OCI-LY1 (cell line): ENCODE measurements around the gene ANKRD55.

Experiments
- H2AFZ ChIP-seq: fragments of 200-600 bp; sonication (generic), shearing (Covaris generic); 2 replicates; pipeline ENCODE4 v1.6.0; 2014; ENCODE audit warnings: antibody characterized with exemption, mild to moderate bottlenecking, low read length
- H3F3A ChIP-seq: fragments of 200-600 bp; sonication (generic), shearing (Covaris generic); 2 replicates; pipeline ENCODE4 v1.6.0; 2014; ENCODE audit warnings: mild to moderate bottlenecking, antibody characterized with exemption, low read length, moderate library complexity; ENCODE audit not compliant: insufficient read depth
- H3K27ac ChIP-seq: fragments of 200-600 bp; sonication (generic); 2 replicates; pipeline ENCODE4 v1.5.1; 2014; ENCODE audit warnings: low read length, mixed run types, mild to moderate bottlenecking, low read depth; ENCODE audit not compliant: poor library complexity, severe bottlenecking
- H3K27me3 ChIP-seq: fragments of 200-600 bp; sonication (generic); 2 replicates; pipeline ENCODE4 v1.6.0; 2014; ENCODE audit warnings: antibody characterized with exemption, mild to moderate bottlenecking, low read length, moderate library complexity; ENCODE audit not compliant: insufficient read depth
- H3K36me3 ChIP-seq: fragments of 200-600 bp; sonication (generic); 2 replicates; pipeline ENCODE4 v1.6.1; 2014; ENCODE audit warnings: mild to moderate bottlenecking, antibody characterized with exemption, low read length, moderate library complexity, mixed read lengths; ENCODE audit not compliant: insufficient read depth
- H3K4me1 ChIP-seq: fragments of 200-600 bp; sonication (generic); 2 replicates; pipeline ENCODE4 v1.5.1; 2014; ENCODE audit warnings: mild to moderate bottlenecking, low read length, moderate library complexity; ENCODE audit not compliant: insufficient read depth, severe bottlenecking
- H3K4me2 ChIP-seq: fragments of 200-600 bp; sonication (generic), shearing (Covaris generic); 2 replicates; pipeline ENCODE4 v1.6.1; 2014; ENCODE audit warnings: low read length
- H3K4me3 ChIP-seq: fragments of 200-600 bp; sonication (generic); 2 replicates; pipeline ENCODE4 v1.5.1; 2014; ENCODE audit warnings: low read length, low read depth, mild to moderate bottlenecking, mixed read lengths; ENCODE audit not compliant: poor library complexity, severe bottlenecking
- H3K79me2 ChIP-seq: fragments of 200-600 bp; shearing (Covaris generic); 2 replicates; pipeline ENCODE4 v1.6.1; 2016; ENCODE audit warnings: mixed run types, low read length, mixed read lengths; ENCODE audit not compliant: insufficient read depth
- H3K9ac ChIP-seq: fragments of 200-600 bp; sonication (generic), shearing (Covaris generic); 2 replicates; pipeline ENCODE4 v1.6.1; 2014; ENCODE audit warnings: mild to moderate bottlenecking, low read length, mixed read lengths
- H3K9me2 ChIP-seq: fragments of 200-600 bp; sonication (generic), shearing (Covaris generic); 2 replicates; pipeline ENCODE4 v1.6.1; 2014; ENCODE audit warnings: low read depth, mild to moderate bottlenecking, low read length, mixed read lengths
- H3K9me3 ChIP-seq: fragments of 200-600 bp; shearing (Covaris generic); 2 replicates; pipeline ENCODE4 v1.6.1; 2014; ENCODE audit warnings: low read length, mixed read lengths
- H4K20me1 ChIP-seq: fragments of 200-600 bp; sonication (generic), shearing (Covaris generic); 2 replicates; pipeline ENCODE4 v1.6.0; 2016; ENCODE audit warnings: mild to moderate bottlenecking, low read length; ENCODE audit not compliant: insufficient read depth
- CTCF ChIP-seq: fragments of 200-600 bp; sonication (generic), shearing (Covaris generic); IDR thresholded peaks from 2 replicates; pipeline ENCODE4 v1.5.1; 2017; ENCODE audit warnings: mild to moderate bottlenecking, antibody characterized with exemption, low read length, moderate library complexity, mixed read lengths
- EZH2 ChIP-seq: fragments of 200-600 bp; sonication (generic), shearing (Covaris generic); IDR thresholded peaks from 2 replicates; pipeline ENCODE4 v1.8.0; 2017; ENCODE audit warnings: borderline replicate concordance, mixed run types, mild to moderate bottlenecking, antibody characterized with exemption, low read length, moderate library complexity, mixed read lengths

The ANKRD55 gene

GRCh38 chr5:56070851-56071465 lies 162.2 kb downstream of the ANKRD55 start:
- Histone ChIP-seq H3F3A (no peaks in the 10 kb centered on the region), H3K9me3 (no peaks in the 10 kb centered on the region), H3K4me3 (no peak overlapping the region), H4K20me1 (no peaks in the 10 kb centered on the region), H3K9me2 (no peaks in the 10 kb centered on the region), H3K4me2 (no peak overlapping the region), H3K4me1 (no peaks in the 10 kb centered on the region), H3K27ac (no peak overlapping the region), H2AFZ (no peak overlapping the region), H3K27me3 (no peaks in the 10 kb centered on the region), H3K9ac (no peak overlapping the region), H3K79me2 (no peaks in the 10 kb centered on the region), H3K36me3 (no peaks in the 10 kb centered on the region)
- TF ChIP-seq EZH2 (no peak), CTCF (no peak)

- TF ChIP-seq EZH2 (no peak), CTCF (no peak)
- H3K27me3 ChIP-seq, result no peaks in the 10 kb centered on the region
- H3F3A ChIP-seq, result no peaks in the 10 kb centered on the region
- H3K9ac ChIP-seq, result no peak overlapping the region
- no peaks in the 10 kb centered on the region for H4K20me1 ChIP-seq
- no peaks in the 10 kb centered on the region for H3K9me2 ChIP-seq
- no peak overlapping the region for H2AFZ ChIP-seq
- no peaks in the 10 kb centered on the region for H3K36me3 ChIP-seq
- H3K4me3 ChIP-seq, result no peak overlapping the region
- H3K27ac ChIP-seq, result no peak overlapping the region
- no peak overlapping the region for H3K4me2 ChIP-seq
- H3K9me3 ChIP-seq, result no peaks in the 10 kb centered on the region
- no peaks in the 10 kb centered on the region for H3K79me2 ChIP-seq
- H3K4me1 ChIP-seq, result no peaks in the 10 kb centered on the region
Observed at GRCh38 chr5:56069652-56070226, 163.4 kb downstream of the ANKRD55 start.

- Histone ChIP-seq H3K9me3 (no peaks in the 10 kb centered on the region), H3K4me2 (no peak overlapping the region), H3K9ac (no peak overlapping the region), H3K27ac (no peak overlapping the region), H3K4me3 (no peak overlapping the region), H3F3A (no peaks in the 10 kb centered on the region), H3K9me2 (no peaks in the 10 kb centered on the region), H2AFZ (no peak overlapping the region), H3K79me2 (no peaks in the 10 kb centered on the region), H3K36me3 (no peaks in the 10 kb centered on the region), H3K4me1 (no peaks in the 10 kb centered on the region), H4K20me1 (no peaks in the 10 kb centered on the region), H3K27me3 (no peaks in the 10 kb centered on the region)
- TF ChIP-seq EZH2 (no peak), CTCF (no peak)
Observed at GRCh38 chr5:56066931-56067450, 166.1 kb downstream of the ANKRD55 start.
